A549 (cell line): Measurements from ENCODE around the gene PIGU.
A peak's percentile ranks its signal among the peaks of the same experiment; 100 is the strongest.

Experiments used
- EP300 ChIP-seq, 2 experiments: fragments of >200 bp; sonication (Bioruptor Twin); formaldehyde crosslinking; IDR thresholded peaks; 2 replicates in 1 of 2; 3 replicates in 1 of 2; pipeline ENCODE4 v1.6.1; 2016 to 2017
- FOSL2 ChIP-seq, 2 experiments: fragments of 450-650 bp in 1 of 2; fragments of >200 bp in 1 of 2; sonication (Bioruptor Twin) in 1 of 2; formaldehyde crosslinking; IDR thresholded peaks; 2 replicates each; pipeline versions ENCODE4 v1.5.0 to v1.6.1; 2016 to 2020; ENCODE audit warnings: mild to moderate bottlenecking in 1 of 2, moderate library complexity in 1 of 2
- POLR2A ChIP-seq: IDR thresholded peaks from 2 replicates; pipeline ENCODE4 v1.6.1; 2012; ENCODE audit warnings: mild to moderate bottlenecking, low read length
- POLR2AphosphoS2 ChIP-seq: conservative IDR thresholded peaks from 2 replicates; pipeline ENCODE4 v1.6.1; 2012; ENCODE audit warnings: low read length, improper control_type of control experiment, inconsistent platforms
- RAD21 ChIP-seq, 2 experiments: fragments of >200 bp in 1 of 2; sonication (Bioruptor Twin) in 1 of 2; formaldehyde crosslinking in 1 of 2; IDR thresholded peaks in 1 of 2; conservative IDR thresholded peaks in 1 of 2; 2 replicates in 1 of 2; 3 replicates in 1 of 2; pipeline ENCODE4 v1.6.1; 2012 to 2018; ENCODE audit warnings: inconsistent platforms in 1 of 2
- RCOR1 ChIP-seq: fragments of 150-350 bp; IDR thresholded peaks from 2 replicates; pipeline ENCODE4 v1.6.1; 2014; ENCODE audit warnings: antibody characterized with exemption, low read length, low read depth
- RFX5 ChIP-seq: fragments of 450-650 bp; IDR thresholded peaks from 2 replicates; pipeline ENCODE4 v1.7.1; 2014; ENCODE audit warnings: antibody characterized with exemption, mild to moderate bottlenecking, moderate library complexity
- TF ChIP-seq, protein P1 (sequence below): fragments of >200 bp; sonication (Bioruptor Twin); formaldehyde crosslinking; IDR thresholded peaks from 3 replicates; pipeline ENCODE4 v1.5.1; 2016
- TF ChIP-seq, protein P2 (sequence below): fragments of 150-350 bp; IDR thresholded peaks from 2 replicates; pipeline ENCODE4 v1.6.1; 2014; ENCODE audit warnings: low read depth, mild to moderate bottlenecking, low read length

DNA sequence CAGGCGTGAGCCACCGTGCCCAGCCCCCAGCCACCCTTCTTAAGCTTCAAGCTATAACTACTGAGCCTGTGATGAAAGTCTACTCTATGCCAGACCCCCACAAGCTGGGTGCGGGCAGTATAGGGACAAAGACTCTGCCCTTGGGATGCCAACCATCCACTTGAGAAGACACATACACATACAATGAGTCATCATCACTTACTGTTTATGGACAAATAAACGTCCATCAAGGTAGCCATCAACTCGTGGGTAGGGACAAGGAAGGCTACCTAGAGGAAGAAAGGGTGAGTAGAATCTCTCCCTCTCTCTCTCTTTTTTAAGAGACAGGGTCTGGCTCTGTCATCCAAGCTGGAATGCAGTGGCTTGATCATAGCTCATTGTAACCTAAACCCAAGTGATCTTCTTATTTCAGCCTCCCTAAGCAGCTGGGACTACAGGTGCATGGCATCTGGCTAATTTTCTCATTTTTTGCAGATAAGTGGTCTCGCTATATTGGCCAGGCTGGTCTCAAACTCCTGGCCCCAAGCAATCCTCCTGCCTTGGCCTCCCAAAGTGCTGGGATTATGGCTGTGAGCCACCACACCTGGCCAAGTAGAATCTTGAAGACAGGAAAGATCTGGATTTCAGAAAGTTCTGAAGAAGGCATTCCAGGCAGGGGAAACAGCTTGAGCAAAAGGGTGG, 24.7 kb upstream of the PIGU start:
- TF ChIP-seq FOSL2 (IDR thresholded peaks at IDR 0.05) = no peak
- TF ChIP-seq FOSL2 (CRISPR knock-in tag; IDR thresholded peaks at IDR 0.05) = peak; percentile 85
- TF ChIP-seq, protein P1, sequence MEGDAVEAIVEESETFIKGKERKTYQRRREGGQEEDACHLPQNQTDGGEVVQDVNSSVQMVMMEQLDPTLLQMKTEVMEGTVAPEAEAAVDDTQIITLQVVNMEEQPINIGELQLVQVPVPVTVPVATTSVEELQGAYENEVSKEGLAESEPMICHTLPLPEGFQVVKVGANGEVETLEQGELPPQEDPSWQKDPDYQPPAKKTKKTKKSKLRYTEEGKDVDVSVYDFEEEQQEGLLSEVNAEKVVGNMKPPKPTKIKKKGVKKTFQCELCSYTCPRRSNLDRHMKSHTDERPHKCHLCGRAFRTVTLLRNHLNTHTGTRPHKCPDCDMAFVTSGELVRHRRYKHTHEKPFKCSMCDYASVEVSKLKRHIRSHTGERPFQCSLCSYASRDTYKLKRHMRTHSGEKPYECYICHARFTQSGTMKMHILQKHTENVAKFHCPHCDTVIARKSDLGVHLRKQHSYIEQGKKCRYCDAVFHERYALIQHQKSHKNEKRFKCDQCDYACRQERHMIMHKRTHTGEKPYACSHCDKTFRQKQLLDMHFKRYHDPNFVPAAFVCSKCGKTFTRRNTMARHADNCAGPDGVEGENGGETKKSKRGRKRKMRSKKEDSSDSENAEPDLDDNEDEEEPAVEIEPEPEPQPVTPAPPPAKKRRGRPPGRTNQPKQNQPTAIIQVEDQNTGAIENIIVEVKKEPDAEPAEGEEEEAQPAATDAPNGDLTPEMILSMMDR = no peak
- TF ChIP-seq POLR2A = no peak
- TF ChIP-seq EP300 (IDR thresholded peaks at IDR 0.05) = no peak
- TF ChIP-seq, protein P2, sequence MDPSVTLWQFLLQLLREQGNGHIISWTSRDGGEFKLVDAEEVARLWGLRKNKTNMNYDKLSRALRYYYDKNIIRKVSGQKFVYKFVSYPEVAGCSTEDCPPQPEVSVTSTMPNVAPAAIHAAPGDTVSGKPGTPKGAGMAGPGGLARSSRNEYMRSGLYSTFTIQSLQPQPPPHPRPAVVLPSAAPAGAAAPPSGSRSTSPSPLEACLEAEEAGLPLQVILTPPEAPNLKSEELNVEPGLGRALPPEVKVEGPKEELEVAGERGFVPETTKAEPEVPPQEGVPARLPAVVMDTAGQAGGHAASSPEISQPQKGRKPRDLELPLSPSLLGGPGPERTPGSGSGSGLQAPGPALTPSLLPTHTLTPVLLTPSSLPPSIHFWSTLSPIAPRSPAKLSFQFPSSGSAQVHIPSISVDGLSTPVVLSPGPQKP = no peak
- no peak for TF ChIP-seq RFX5
- TF ChIP-seq RAD21 (conservative IDR thresholded peaks at IDR 0.05 in 1 of 2, IDR thresholded peaks at IDR 0.05 in 1 of 2) = no peak
- no peak for TF ChIP-seq POLR2AphosphoS2
- TF ChIP-seq RCOR1 = no peak
